SH-SY5Y (cell line): ENCODE results near the gene WDFY3.

ENCODE experiments used
- GATA2 ChIP-seq: IDR thresholded peaks from 2 replicates; pipeline ENCODE4 v1.6.1; 2011; ENCODE audit warnings: mild to moderate bottlenecking, low read depth, low read length
- GATA3 ChIP-seq: IDR thresholded peaks from 2 replicates; pipeline ENCODE4 v1.6.1; 2011; ENCODE audit warnings: low read depth, mild to moderate bottlenecking, low read length, moderate library complexity

DNA sequence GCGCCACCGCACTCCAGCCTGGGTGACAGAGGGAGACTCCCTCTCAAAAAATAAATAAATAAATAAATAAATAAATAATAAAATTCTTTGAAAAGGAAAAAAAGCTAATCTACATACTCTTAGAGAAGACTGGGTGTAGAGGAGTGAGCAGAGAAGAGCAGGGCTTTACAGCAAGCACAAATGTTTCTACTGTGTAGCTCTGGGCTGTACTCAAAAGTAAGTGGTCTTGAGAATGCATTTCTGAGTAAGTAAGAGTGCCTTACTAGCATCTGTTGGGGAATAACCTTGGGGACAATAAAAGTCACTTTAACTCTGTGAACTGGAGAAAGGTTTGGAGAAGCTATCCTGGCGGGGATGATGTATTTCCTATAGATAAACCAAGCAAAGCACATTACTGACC, 185.8 kb downstream of the WDFY3 start:
- TF ChIP-seq GATA2 (no peak), GATA3 (no peak)
